Kidney tubule cell (primary cell): ENCODE data around the gene CNNM3.
"Not testable (repeated sequence)": the region's sequence is repeated elsewhere in the genome, so short reads cannot be mapped to it uniquely, and the experiment has no call there.

Experiments used
- DNase-seq: peaks from one replicate; pipeline ENCODE4 v3.0.0-alpha.2; 2018; ENCODE audit warnings: low spot score

The CNNM3 gene

DNA sequence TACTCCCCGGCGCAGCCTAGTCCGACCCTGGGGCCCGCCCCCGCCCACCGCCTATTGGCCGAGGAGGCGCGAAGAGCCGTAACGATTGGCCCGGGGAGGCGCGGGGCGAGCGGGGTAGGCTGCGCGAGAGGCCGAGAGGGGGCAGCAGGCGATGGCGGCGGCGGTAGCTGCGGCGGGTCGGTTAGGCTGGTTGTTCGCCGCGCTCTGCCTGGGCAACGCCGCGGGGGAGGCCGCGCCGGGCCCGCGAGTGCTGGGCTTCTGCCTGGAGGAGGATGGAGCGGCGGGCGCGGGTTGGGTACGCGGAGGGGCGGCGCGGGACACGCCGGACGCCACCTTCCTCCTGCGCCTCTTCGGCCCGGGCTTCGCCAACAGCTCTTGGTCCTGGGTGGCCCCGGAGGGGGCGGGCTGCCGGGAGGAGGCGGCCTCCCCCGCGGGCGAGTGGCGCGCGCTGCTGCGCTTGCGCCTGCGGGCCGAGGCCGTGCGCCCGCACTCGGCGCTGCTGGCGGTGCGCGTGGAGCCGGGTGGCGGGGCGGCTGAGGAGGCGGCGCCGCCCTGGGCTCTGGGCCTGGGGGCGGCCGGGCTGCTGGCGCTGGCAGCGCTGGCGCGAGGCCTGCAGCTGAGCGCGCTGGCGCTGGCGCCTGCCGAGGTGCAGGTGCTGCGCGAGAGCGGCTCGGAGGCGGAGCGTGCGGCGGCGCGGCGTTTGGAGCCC, at the start of gene CNNM3:
TSS of gene CNNM3 (plus strand) at position 142 of the 709 bp plus-strand sequence. CDS start at position 152, 10 bp downstream.
- peak; percentile 95 for DNase-seq

DNA sequence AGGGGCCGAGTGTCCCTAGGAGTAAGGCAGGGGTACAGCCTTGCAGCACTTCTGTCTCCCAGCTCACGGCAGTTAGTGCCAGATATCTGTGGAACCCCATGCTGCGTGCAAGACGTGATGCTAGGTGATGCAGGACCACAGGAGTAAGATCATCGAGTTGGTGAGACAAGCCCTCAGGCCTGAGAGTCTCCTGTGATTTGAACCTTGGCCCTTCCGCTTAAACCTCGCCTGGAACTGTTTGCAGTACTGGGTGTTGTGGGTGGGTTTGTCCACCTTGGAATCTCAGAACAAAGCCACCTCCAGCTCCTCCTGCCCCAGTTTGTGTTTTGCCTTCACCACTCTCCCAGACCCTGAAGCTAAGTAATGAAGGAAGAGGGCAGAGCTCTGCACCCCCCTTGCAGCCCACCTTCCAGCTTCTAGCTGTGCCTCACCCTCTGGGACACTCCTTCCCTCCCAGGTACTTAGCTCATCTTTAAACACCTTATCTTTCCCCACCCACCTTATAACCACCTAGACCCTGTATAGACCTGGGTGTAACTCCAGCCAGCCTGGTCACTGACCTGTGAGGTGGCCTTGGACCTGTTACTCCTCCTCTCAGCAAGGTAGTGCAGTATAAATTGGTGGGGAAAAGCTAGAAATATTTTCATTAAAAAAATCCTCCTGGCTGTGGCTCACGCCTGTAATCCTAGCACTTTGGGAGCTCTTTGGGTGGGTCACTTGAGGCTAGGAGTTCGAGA, 48.8 kb upstream of the CNNM3 start:
- DNase-seq: no peak

DNA sequence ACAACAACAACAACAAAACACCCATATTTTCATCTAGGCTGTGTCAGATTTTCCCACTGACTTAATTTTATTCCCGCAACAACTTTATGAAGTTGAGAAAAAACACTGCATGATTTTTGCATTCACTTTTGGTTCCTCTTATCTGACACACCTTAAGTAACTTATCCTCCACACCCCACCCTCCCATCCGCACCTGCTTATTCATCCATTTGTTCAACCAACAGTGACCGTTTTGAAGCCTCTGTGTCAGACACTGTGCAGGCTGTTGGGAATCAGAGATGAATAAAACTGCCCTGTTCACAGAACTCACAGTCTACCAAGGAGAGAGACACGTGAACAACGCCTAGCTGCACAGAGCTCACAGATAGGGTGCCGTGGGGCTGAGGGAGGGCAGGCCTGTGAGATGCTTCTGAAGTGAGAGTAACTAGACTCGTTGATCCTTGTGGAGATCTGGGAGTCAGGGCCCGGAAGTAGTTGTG, 47.9 kb upstream of the CNNM3 start:
- DNase-seq: peak; percentile 82

- DNase-seq: no peak
Measured at GRCh38 chr2:96769814-96770213, 46.3 kb upstream of the CNNM3 start.

- no peak for DNase-seq
Measured at GRCh38 chr2:96770442-96771202, 45.4 kb upstream of the CNNM3 start.

DNA sequence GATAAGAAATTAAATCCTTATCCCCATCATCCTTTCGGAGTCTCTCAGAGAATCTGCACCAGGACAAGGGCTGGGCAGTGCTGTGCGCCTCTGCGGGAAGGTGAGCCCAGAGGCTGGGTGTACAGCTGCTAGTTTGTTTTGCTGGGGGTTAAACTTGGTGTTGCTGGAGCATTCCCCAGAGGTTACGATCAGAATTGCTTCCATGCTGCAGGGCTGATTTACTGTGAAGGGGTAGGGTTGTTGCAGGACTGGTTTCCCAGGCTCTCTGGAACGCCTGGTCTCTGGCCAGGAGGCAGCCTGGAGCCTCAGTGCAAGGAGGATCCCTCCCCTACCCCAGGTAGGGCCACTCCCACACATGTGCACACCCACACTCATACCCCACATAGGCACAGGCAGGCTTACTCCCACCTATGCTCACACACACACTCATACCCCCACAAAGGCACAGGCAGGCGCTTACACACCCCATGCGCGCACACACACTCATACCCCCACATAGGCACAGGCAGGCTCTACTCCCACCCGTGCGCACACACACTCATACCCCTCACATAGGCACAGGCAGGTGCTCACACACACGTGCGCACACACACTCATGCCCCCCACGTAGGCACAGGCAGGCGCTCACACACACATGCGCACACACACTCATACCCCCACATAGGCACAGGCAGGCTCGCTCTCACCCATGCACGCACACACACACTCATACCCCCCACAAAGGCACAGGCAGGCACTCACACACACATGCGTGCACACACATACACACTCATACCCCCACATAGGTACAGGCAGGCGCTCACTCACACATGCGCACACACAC, 44.1 kb upstream of the CNNM3 start:
- no peak for DNase-seq

DNA sequence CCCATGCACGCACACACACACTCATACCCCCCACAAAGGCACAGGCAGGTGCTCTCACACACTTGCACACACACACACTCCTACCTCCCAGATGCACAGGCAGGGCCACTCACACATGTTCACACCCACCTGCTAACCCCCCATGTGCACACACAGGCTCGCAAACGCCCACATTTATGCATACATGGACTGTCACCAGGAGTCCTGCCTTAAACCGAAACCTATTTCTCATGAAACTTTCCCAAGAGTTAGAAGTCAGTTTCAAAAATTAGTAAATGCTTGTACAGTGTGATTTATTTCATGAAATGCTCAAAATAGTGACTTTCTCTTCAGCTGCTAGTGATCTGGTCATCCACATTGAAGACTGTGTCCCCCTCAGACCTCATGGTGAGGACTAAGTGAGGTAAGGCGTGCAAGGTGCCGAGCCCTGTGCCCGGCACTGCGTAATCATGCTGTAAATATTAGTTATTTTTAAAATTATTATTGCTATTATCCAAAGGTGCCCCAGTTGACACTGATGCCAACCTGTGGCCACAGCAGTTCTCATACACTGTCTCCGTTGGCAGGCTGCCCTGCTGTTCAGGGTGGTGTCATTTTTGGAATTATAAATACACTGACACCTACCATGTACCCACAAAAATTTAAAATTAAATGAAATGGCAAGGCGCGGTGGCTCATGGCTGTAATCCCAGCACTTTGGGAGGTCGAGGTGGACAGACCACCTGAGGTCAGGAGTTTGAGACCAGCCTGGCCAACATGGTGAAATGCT, 43.0 kb upstream of the CNNM3 start:
- no peak for DNase-seq

DNA sequence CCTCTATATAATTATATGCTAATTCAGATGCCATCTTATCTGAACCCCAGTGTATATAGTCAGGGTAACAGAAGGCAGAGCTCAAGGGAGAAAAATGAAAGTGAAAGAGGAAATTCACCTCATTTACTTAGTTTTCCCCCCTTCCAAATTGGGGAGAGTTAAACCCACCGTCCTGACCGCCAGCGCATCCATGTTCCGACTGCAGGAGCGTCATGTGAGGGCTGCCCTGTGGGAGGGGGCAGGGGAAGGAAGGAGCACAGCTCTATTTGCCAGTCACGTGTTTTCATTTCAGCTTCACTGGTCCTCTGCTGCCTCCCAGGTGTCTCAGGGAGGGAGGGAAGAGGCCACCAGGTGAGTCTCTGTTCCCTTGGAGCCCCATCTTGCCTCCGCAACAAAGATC, 42.1 kb upstream of the CNNM3 start:
- peak; percentile 30 for DNase-seq

DNA sequence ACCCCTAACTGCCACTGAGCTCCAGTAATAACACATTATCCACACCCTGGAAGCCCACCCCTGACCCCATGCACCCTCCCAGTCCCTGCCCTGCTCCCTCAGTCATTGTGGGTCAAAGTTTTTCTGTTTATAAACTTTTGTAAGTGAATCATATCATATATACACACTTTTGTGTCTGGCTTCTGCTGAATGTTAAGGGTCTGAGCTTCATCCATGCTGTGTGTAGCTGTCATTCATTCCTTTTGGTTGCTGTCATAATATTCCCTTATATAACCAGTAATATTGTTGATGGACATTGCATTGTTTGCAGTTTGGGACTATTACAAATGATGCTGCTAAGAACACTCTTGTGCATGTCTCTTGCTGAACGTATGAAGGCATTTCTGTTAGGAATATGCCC, 40.9 kb upstream of the CNNM3 start:
- no peak for DNase-seq

DNA sequence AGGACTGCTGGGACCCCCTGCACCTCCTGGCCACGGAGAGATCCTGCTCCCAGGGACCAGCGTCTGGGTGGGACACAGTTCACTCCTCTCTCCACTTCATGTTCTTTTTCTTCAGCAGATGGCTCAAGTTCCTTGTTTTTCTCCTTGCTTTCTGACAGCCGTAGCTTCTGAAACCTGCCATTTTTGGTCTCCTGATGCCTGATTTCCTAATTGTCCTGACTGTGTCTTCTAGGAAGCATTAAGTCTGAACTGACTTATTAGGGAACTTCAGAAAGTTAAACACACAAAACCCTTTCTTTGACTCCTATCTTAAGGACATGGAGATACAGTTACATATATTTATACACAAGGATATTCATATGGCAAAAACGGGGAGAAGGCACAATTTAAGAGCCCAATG, 32.7 kb upstream of the CNNM3 start:
- no peak for DNase-seq

- DNase-seq: no peak
Measured at GRCh38 chr2:96787411-96787810, 28.7 kb upstream of the CNNM3 start.

DNA sequence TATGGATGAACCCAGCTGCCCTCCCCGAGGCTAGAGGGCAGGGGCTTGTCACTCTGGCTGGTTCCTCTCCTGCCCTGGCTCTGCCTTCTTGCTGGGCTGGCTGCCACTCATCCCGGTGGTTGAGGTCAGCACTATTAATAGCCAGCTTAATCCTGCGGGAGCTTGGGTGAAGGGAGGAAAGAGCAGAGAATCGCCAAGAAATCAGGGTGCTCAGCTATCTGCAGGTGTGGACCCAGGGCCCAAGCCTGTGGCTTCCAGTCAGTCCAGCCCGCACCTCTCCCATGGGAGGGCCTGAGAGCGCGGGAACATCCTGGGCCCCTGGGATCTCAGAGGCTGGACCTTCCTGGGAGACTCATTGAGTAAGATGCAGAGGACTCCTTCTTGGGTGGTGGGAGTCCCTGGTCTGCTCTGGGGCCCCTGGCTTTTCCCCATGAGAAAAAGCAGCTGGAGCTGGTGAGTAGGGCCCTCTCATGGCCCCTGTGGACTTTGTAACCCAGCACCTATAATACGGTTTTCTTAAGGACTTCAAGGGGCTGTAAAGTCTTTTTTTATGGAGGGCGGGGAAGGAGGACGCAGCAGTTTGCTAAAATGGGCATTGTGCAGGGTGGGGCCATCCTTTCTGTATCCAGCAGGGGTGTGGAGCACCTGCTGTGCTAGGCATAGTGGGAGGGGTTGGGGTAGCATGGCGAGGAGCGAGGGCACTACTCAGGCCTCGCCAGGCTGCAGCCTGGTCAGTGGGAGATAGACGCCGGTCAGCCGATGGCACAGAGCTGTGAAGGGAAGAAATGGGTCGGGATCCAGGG, 27.4 kb upstream of the CNNM3 start:
- peak; percentile 45 for DNase-seq

DNA sequence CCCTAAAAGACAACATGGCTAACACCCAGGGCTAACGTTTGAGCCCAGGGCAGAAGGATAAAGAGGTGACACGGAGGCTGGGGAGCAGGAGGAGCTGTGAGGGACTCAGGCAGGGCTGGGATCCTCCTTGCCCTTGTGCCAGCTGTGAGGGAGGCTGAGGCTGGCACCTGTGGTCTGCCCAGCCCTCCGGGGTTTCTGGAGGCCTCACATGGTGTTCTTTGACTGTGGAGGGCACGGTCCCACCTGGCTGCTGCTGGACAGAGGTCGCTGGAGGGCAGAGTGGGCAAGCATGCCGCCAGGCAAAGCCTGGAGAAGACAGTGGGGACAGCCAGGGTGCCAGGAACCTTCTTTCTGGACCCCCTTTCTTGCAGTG, 26.8 kb upstream of the CNNM3 start:
- DNase-seq: no peak

GRCh38 chr2:96792772-96793749, 23.0 kb upstream of the CNNM3 start:
- DNase-seq: no peak

DNA sequence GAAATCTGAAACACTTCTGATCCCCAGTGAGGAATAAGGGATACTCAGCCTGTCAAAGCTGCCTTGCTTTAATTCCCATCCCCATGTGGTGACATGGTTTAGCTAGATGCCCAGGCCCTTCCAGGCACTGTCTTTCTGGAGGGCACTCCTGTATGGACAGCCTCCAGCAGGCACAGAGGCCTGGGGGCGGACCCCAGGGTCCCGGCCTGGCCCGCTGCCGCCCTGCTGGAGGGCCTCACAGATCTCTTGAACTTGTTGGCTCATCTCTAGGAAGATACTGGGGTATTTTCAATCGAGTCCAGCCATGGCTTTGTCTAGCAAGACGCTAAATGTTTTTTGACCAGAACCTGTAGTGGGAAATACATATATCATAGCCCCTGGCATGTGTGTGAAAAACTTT, 21.0 kb upstream of the CNNM3 start:
- DNase-seq: no peak

GRCh38 chr2:96796497-96796896, 19.6 kb upstream of the CNNM3 start:
- DNase-seq: not testable (repeated sequence)

GRCh38 chr2:96797066-96797625, 18.9 kb upstream of the CNNM3 start:
- DNase-seq: no peak

DNA sequence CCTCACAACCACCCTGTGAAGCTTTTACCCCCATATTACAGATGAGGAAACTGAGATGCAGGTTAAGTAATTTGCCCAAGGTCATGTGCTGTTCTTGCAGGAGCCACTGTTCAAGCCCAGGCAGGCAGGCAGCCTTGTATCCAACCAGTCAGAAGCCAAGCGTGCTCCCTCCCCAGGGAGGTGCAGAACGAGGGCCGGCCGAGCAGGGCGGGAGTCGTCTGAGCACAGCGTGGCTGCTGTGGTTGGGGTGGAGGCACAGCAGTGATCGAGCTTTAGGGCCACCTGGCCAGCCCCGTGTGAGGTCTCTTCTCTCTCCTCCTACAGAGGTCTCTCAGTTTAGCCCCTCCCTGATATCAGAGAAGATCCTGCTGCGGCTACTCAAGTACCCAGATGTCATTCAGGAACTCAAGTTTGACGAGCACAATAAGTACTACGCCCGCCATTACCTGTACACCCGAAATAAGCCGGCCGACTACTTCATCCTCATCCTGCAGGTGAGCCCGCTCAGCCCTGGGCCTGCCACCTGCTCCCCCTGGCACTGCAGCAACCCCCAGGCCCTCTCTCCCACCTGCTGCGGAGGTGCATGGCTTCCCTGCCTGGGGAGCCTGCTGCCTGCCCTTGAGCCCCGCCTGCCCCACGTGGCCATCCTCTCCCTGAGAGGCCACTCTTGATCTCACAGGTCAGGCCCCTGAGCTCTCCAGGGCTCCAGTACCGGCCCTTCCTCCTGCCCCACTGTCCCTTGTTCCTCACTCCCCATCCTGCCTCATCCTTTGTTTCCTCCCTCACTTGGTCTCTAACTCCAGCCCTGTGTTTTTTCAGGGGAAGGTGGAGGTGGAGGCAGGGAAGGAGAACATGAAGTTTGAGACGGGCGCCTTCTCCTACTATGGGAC, 17.1 kb upstream of the CNNM3 start:
- no peak for DNase-seq
